ENCODE data around the gene TRIB2. TPM values are rescaled to one million over a fixed set of nuclear protein-coding genes. Genes with fewer than 3 reads are reported as not detected.

The TRIB2 gene
- polyA plus RNA-seq: 10 to 100 TPM; 10.0 to 10.6 TPM

- 0% methylated on average over 69 to 90 of the region's 90 CpGs for WGBS, 2 donors
- no peaks in the 10 kb centered on the region for H3K27me3 ChIP-seq (ENCODE audit: control insufficient read depth in 1 of 2, insufficient read depth in 2 of 2, low read length in 2 of 2)
- H3K4me1 ChIP-seq (ENCODE audit: control insufficient read depth in 2 of 2, insufficient read depth in 2 of 2, low read length in 1 of 2): peaks cover 2 to 3% of the 10 kb centered on the region in 2 donors
- H3K36me3 ChIP-seq (ENCODE audit: control insufficient read depth in 2 of 2, insufficient read depth in 2 of 2, low read length in 1 of 2): no peaks in the 10 kb centered on the region
- peak within 1 kb of the TSS; percentile 94 to 97 for H3K27ac ChIP-seq (ENCODE audit: low read depth in 2 of 2, low read length in 1 of 2)
- no peaks in the 10 kb centered on the region for H3K9me3 ChIP-seq (ENCODE audit: control insufficient read depth in 2 of 2, insufficient read depth in 1 of 2, low read depth in 1 of 2, low read length in 1 of 2)
- peak within 1 kb of the TSS; percentile 72 to 79 for H3K4me3 ChIP-seq (ENCODE audit: low read depth in 1 of 2, low read length in 2 of 2)
Observed at GRCh38 chr2:12716282-12717190, at the start of gene TRIB2. Gene TRIB2, plus strand, starts transcription at chr2:12716936. Its CDS starts 1,372 bp downstream, at chr2:12718308.

GRCh38 chr2:12669036-12669435, 47.7 kb upstream of the TRIB2 start:
- WGBS, 2 donors: 61 to 66% methylated on average over 3 of the region's 3 CpGs

DNA sequence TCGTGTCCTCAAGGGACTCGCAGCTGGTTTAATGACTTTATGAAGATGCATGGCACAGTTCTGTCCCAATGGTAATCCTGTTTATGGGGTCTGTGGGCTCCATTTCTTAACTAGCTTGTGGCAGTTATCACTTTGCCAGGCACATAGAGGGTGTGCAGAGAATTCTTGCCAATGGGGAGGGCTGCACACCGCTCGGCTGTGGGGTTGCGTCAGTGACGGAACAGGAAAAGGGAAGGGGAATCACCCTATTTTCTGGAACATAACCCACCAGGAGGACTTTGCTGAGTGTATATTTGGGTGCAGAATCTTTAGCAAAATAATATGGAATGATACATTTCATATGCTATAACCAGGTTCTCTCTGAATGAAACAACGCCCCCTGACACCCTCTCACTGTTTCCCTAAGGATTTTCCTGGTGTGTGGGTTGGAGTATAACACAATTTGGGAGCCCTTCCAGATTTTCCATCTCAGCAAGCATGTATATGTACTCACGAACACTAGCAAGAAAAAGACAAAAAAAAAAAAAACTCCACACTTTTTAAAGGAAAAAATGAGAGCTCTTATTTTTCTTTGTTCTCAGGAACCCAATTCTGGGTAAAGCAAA, 43.9 kb upstream of the TRIB2 start:
- Histone ChIP-seq H3K27me3 (ENCODE audit: control insufficient read depth in 1 of 2, insufficient read depth in 2 of 2, low read length in 2 of 2) (no peaks in the 10 kb centered on the region), H3K4me3 (ENCODE audit: low read depth in 1 of 2, low read length in 2 of 2) (no peak overlapping the region)
- WGBS, 2 donors: 86 to 90% methylated on average over 8 of the region's 8 CpGs

More at GRCh38 chr2:12669036-12669435, 47.7 kb upstream of the TRIB2 start:
- H3K4me3 ChIP-seq (ENCODE audit: low read depth in 1 of 2, low read length in 2 of 2): no peak overlapping the region
- H3K27me3 ChIP-seq (ENCODE audit: control insufficient read depth in 1 of 2, insufficient read depth in 2 of 2, low read length in 2 of 2): no peaks in the 10 kb centered on the region
- H3K9me3 ChIP-seq (ENCODE audit: control insufficient read depth in 2 of 2, insufficient read depth in 1 of 2, low read depth in 1 of 2, low read length in 1 of 2): no peaks in the 10 kb centered on the region
- no peak overlapping the region for H3K27ac ChIP-seq (ENCODE audit: low read depth in 2 of 2, low read length in 1 of 2)
- H3K36me3 ChIP-seq (ENCODE audit: control insufficient read depth in 2 of 2, insufficient read depth in 2 of 2, low read length in 1 of 2): no peaks in the 10 kb centered on the region
- H3K4me1 ChIP-seq (ENCODE audit: control insufficient read depth in 2 of 2, insufficient read depth in 2 of 2, low read length in 1 of 2): no peaks in the 10 kb centered on the region

GRCh38 chr2:12674644-12675328, 42.0 kb upstream of the TRIB2 start:
- Histone ChIP-seq H3K9me3 (ENCODE audit: control insufficient read depth in 2 of 2, insufficient read depth in 1 of 2, low read depth in 1 of 2, low read length in 1 of 2) (peaks cover 2 to 4% of the 10 kb centered on the region in 2 donors), H3K4me1 (ENCODE audit: control insufficient read depth in 2 of 2, insufficient read depth in 2 of 2, low read length in 1 of 2) (no peaks in the 10 kb centered on the region), H3K4me3 (ENCODE audit: low read depth in 1 of 2, low read length in 2 of 2) (no peak overlapping the region), H3K36me3 (ENCODE audit: control insufficient read depth in 2 of 2, insufficient read depth in 2 of 2, low read length in 1 of 2) (no peaks in the 10 kb centered on the region), H3K27me3 (ENCODE audit: control insufficient read depth in 1 of 2, insufficient read depth in 2 of 2, low read length in 2 of 2) (no peaks in the 10 kb centered on the region), H3K27ac (ENCODE audit: low read depth in 2 of 2, low read length in 1 of 2) (no peak overlapping the region)
- WGBS, 2 donors: 78 to 88% methylated on average over 4 of the region's 4 CpGs

More for the DNA sequence above, 43.9 kb upstream of the TRIB2 start:
- no peaks in the 10 kb centered on the region for H3K4me1 ChIP-seq (ENCODE audit: control insufficient read depth in 2 of 2, insufficient read depth in 2 of 2, low read length in 1 of 2)
- H3K27ac ChIP-seq (ENCODE audit: low read depth in 2 of 2, low read length in 1 of 2): no peak overlapping the region
- H3K36me3 ChIP-seq (ENCODE audit: control insufficient read depth in 2 of 2, insufficient read depth in 2 of 2, low read length in 1 of 2): no peaks in the 10 kb centered on the region
- no peaks in the 10 kb centered on the region for H3K9me3 ChIP-seq (ENCODE audit: control insufficient read depth in 2 of 2, insufficient read depth in 1 of 2, low read depth in 1 of 2, low read length in 1 of 2)

DNA sequence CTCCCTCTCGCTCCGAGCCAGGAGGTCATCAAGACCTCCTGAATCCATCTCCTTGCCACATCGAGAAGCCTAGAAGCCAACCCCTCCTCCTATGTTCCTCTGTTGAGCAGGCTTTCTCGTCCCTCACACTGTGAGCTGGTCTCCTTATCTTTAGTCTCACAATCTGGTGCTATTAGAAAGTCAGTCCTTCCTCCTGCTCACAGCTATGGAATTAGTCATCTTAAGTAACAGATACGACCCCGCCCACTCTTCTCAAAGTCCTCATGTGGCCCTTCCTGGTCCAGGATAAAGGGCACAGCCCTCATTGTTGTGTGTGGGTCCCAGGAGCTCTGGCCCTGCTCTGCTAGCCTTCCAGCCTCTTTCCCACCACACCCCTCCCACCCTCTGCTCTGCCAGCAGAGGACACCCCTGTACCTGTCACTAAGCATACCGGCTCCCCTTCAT, 41.4 kb upstream of the TRIB2 start:
- H3K4me3 ChIP-seq (ENCODE audit: low read depth in 1 of 2, low read length in 2 of 2): no peak overlapping the region
- no peaks in the 10 kb centered on the region for H3K36me3 ChIP-seq (ENCODE audit: control insufficient read depth in 2 of 2, insufficient read depth in 2 of 2, low read length in 1 of 2)
- no peaks in the 10 kb centered on the region for H3K27me3 ChIP-seq (ENCODE audit: control insufficient read depth in 1 of 2, insufficient read depth in 2 of 2, low read length in 2 of 2)
- H3K9me3 ChIP-seq (ENCODE audit: control insufficient read depth in 2 of 2, insufficient read depth in 1 of 2, low read depth in 1 of 2, low read length in 1 of 2): peaks cover 3 to 4% of the 10 kb centered on the region in 2 donors
- 67 to 85% methylated on average over 7 of the region's 7 CpGs for WGBS, 2 donors
- H3K27ac ChIP-seq (ENCODE audit: low read depth in 2 of 2, low read length in 1 of 2): no peak overlapping the region
- no peaks in the 10 kb centered on the region for H3K4me1 ChIP-seq (ENCODE audit: control insufficient read depth in 2 of 2, insufficient read depth in 2 of 2, low read length in 1 of 2)

- H3K27ac ChIP-seq (ENCODE audit: low read depth in 2 of 2, low read length in 1 of 2): no peak overlapping the region
- 56 to 71% methylated on average over 5 of the region's 5 CpGs for WGBS, 2 donors
Observed at GRCh38 chr2:12675801-12676200, 40.9 kb upstream of the TRIB2 start.

DNA sequence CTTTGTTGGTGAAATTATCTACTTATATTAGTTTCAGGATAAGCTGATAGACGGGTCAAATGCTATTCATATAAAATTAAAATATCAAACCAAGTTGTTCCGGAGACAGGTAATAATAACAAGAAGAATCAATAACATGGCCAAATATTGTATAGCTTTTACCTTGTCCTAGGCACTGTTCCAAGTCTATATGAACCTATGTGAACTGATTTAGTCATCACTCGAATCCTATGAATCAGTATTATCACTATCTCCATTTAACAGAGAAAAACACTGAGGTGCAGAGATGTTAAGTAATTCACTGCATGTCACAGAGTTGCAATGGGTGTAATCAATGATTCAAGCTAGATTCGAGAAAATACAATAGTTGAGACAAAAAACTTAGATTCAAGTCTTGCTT, 40.0 kb upstream of the TRIB2 start:
- H3K27ac ChIP-seq (ENCODE audit: low read depth in 2 of 2, low read length in 1 of 2): no peak overlapping the region
- H3K36me3 ChIP-seq (ENCODE audit: control insufficient read depth in 2 of 2, insufficient read depth in 2 of 2, low read length in 1 of 2): no peaks in the 10 kb centered on the region
- H3K27me3 ChIP-seq (ENCODE audit: control insufficient read depth in 1 of 2, insufficient read depth in 2 of 2, low read length in 2 of 2): no peaks in the 10 kb centered on the region
- H3K9me3 ChIP-seq (ENCODE audit: control insufficient read depth in 2 of 2, insufficient read depth in 1 of 2, low read depth in 1 of 2, low read length in 1 of 2): peaks cover 4 to 5% of the 10 kb centered on the region in 2 donors
- H3K4me1 ChIP-seq (ENCODE audit: control insufficient read depth in 2 of 2, insufficient read depth in 2 of 2, low read length in 1 of 2): no peaks in the 10 kb centered on the region
- no peak overlapping the region for H3K4me3 ChIP-seq (ENCODE audit: low read depth in 1 of 2, low read length in 2 of 2)
- 82 to 87% methylated on average over 4 of the region's 4 CpGs for WGBS, 2 donors

More at GRCh38 chr2:12675801-12676200, 40.9 kb upstream of the TRIB2 start:
- H3K36me3 ChIP-seq (ENCODE audit: control insufficient read depth in 2 of 2, insufficient read depth in 2 of 2, low read length in 1 of 2): no peaks in the 10 kb centered on the region
- H3K4me3 ChIP-seq (ENCODE audit: low read depth in 1 of 2, low read length in 2 of 2): no peak overlapping the region
- no peaks in the 10 kb centered on the region for H3K4me1 ChIP-seq (ENCODE audit: control insufficient read depth in 2 of 2, insufficient read depth in 2 of 2, low read length in 1 of 2)
- peaks cover 4 to 5% of the 10 kb centered on the region in 2 donors for H3K9me3 ChIP-seq (ENCODE audit: control insufficient read depth in 2 of 2, insufficient read depth in 1 of 2, low read depth in 1 of 2, low read length in 1 of 2)
- H3K27me3 ChIP-seq (ENCODE audit: control insufficient read depth in 1 of 2, insufficient read depth in 2 of 2, low read length in 2 of 2): no peaks in the 10 kb centered on the region

- Histone ChIP-seq H3K27ac (ENCODE audit: low read depth in 2 of 2, low read length in 1 of 2) (no peak overlapping the region), H3K36me3 (ENCODE audit: control insufficient read depth in 2 of 2, insufficient read depth in 2 of 2, low read length in 1 of 2) (no peaks in the 10 kb centered on the region), H3K4me3 (ENCODE audit: low read depth in 1 of 2, low read length in 2 of 2) (no peak overlapping the region), H3K27me3 (ENCODE audit: control insufficient read depth in 1 of 2, insufficient read depth in 2 of 2, low read length in 2 of 2) (no peaks in the 10 kb centered on the region), H3K4me1 (ENCODE audit: control insufficient read depth in 2 of 2, insufficient read depth in 2 of 2, low read length in 1 of 2) (no peaks in the 10 kb centered on the region), H3K9me3 (ENCODE audit: control insufficient read depth in 2 of 2, insufficient read depth in 1 of 2, low read depth in 1 of 2, low read length in 1 of 2) (peaks cover 4 to 5% of the 10 kb centered on the region in 2 donors)
- 83 to 84% methylated on average over 2 of the region's 2 CpGs for WGBS, 2 donors
Observed at GRCh38 chr2:12678186-12678585, 38.5 kb upstream of the TRIB2 start.

DNA sequence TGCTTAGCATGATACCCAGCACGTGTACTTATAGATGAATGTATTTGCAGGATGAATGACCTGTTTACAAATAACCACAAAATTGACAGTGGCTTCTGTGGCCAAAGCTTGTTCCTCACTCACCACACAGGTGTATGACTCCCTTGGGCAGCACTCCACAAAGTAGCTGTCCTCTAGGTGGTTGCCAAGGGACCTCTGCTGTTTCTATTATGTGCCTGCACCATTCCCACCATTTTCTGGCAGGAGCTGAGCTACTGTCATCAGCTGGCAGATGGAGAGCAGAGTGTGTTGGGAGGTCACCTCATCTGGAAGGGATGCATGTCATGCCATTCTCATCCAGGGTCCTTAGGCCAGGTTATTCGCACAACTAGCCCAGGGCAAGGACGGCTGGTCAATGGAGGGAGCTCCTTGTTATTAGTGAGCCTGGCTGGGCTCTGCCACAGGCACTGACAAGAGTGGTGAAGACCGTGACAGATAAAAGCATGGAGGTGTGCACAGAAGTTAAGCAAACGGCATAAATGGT, 37.1 kb upstream of the TRIB2 start:
- no peaks in the 10 kb centered on the region for H3K36me3 ChIP-seq (ENCODE audit: control insufficient read depth in 2 of 2, insufficient read depth in 2 of 2, low read length in 1 of 2)
- peaks cover 4 to 5% of the 10 kb centered on the region in 2 donors for H3K9me3 ChIP-seq (ENCODE audit: control insufficient read depth in 2 of 2, insufficient read depth in 1 of 2, low read depth in 1 of 2, low read length in 1 of 2)
- H3K27ac ChIP-seq (ENCODE audit: low read depth in 2 of 2, low read length in 1 of 2): no peak overlapping the region
- H3K4me3 ChIP-seq (ENCODE audit: low read depth in 1 of 2, low read length in 2 of 2): peak overlapping the region in 1 of 2 donors; percentile 10
- no peaks in the 10 kb centered on the region for H3K27me3 ChIP-seq (ENCODE audit: control insufficient read depth in 1 of 2, insufficient read depth in 2 of 2, low read length in 2 of 2)
- 93% methylated on average over 5 of the region's 5 CpGs for WGBS, 2 donors
- peaks cover 0 to under 1% of the 10 kb centered on the region in 2 donors for H3K4me1 ChIP-seq (ENCODE audit: control insufficient read depth in 2 of 2, insufficient read depth in 2 of 2, low read length in 1 of 2)

Measured in esophagus (tissue), 2 donors.